Dermis microvascular lymphatic vessel endothelial cell (primary cell): ENCODE data around the gene COL6A1. TPM values are rescaled to one million over a fixed set of nuclear protein-coding genes. Genes with fewer than 3 reads are reported as not detected.
"Not testable (repeated sequence)": the region's sequence is repeated elsewhere in the genome, so short reads cannot be mapped to it uniquely, and the experiment has no call there.

Source experiments
- DNase-seq, 2 donors: peaks; one replicate each; pipeline versions ENCODE4 v3.0.0 to v3.0.0-alpha.2; 2010; ENCODE audit warnings: low read depth in 2 of 2
- total RNA-seq: library from RNA; depleted of rRNA; stranded (reverse); fragments of >200 nt; gene quantifications from 2 replicates; pipeline ENCODE4 v1.2.1, GENCODE V29; 2014

Gene COL6A1
- total RNA-seq, 1 donor from 2014 or later = 6.7 TPM

GRCh38 chr21:46005894-46006546 lies 24.4 kb downstream of the COL6A1 start:
- not testable (repeated sequence) for DNase-seq

- no peak for DNase-seq
These were observed 25.2 kb downstream of the COL6A1 start for GRCh38 chr21:46006547-46007491.

- DNase-seq = no peak
These were observed 25.9 kb downstream of the COL6A1 start for GRCh38 chr21:46007492-46007868.

- DNase-seq = no peak
These were observed 27.5 kb downstream of the COL6A1 start for GRCh38 chr21:46008893-46009621.

- no peak for DNase-seq
These were observed 28.6 kb downstream of the COL6A1 start for GRCh38 chr21:46009951-46010705.

- DNase-seq = no peak
These were observed 29.8 kb downstream of the COL6A1 start for GRCh38 chr21:46011267-46011967.

- no peak for DNase-seq
These were observed 30.6 kb downstream of the COL6A1 start for GRCh38 chr21:46012154-46012553.

GRCh38 chr21:46014828-46015227 lies 33.3 kb downstream of the COL6A1 start:
- no peak for DNase-seq

- no peak for DNase-seq
These were observed 35.6 kb downstream of the COL6A1 start for GRCh38 chr21:46017148-46017547.

GRCh38 chr21:46017695-46018094 lies 36.1 kb downstream of the COL6A1 start:
- no peak for DNase-seq

GRCh38 chr21:46018615-46019014 lies 37.0 kb downstream of the COL6A1 start:
- DNase-seq = no peak

GRCh38 chr21:46020581-46020980 lies 39.0 kb downstream of the COL6A1 start:
- DNase-seq = no peak

GRCh38 chr21:46021398-46021797 lies 39.8 kb downstream of the COL6A1 start:
- DNase-seq = no peak

- no peak for DNase-seq
These were observed 40.5 kb downstream of the COL6A1 start for GRCh38 chr21:46021978-46022544.

- DNase-seq = no peak
These were observed 41.3 kb downstream of the COL6A1 start for GRCh38 chr21:46022551-46023525.

- no peak for DNase-seq
These were observed 42.0 kb downstream of the COL6A1 start for GRCh38 chr21:46023555-46023954.

GRCh38 chr21:46024141-46024540 lies 42.6 kb downstream of the COL6A1 start:
- no peak for DNase-seq

GRCh38 chr21:46025113-46025770 lies 43.7 kb downstream of the COL6A1 start:
- DNase-seq = no peak
